Suppressor macrophage (primary cell): ENCODE data around the gene SYT13.
"Not testable (repeated sequence)": the region's sequence is repeated elsewhere in the genome, so short reads cannot be mapped to it uniquely, and the experiment has no call there.

Experiments used
- DNase-seq, 4 experiments: peaks; one replicate each; pipeline ENCODE4 v3.0.0-alpha.2; 2020 to 2022

The SYT13 gene

GRCh38 chr11:45272701-45273100 lies 13.4 kb downstream of the SYT13 start:
- DNase-seq, result no peak

- DNase-seq, result no peak
These were observed 15.0 kb downstream of the SYT13 start for GRCh38 chr11:45270946-45271716.

GRCh38 chr11:45269678-45270077 lies 16.5 kb downstream of the SYT13 start:
- no peak for DNase-seq

GRCh38 chr11:45267652-45268299 lies 18.4 kb downstream of the SYT13 start:
- no peak for DNase-seq

- DNase-seq, result peak in 2 of 4 experiments; percentile 5 to 22
These were observed 19.1 kb downstream of the SYT13 start for GRCh38 chr11:45267052-45267451.

GRCh38 chr11:45266676-45267020 lies 19.5 kb downstream of the SYT13 start:
- DNase-seq, result no peak

- peak in 1 of 4 experiments; percentile 4 for DNase-seq
These were observed 20.0 kb downstream of the SYT13 start for GRCh38 chr11:45265969-45266675.

- no peak for DNase-seq
These were observed 21.2 kb downstream of the SYT13 start for GRCh38 chr11:45264839-45265515.

GRCh38 chr11:45263773-45264172 lies 22.4 kb downstream of the SYT13 start:
- no peak for DNase-seq

GRCh38 chr11:45262900-45263299 lies 23.2 kb downstream of the SYT13 start:
- DNase-seq, result no peak

GRCh38 chr11:45260071-45260470 lies 26.1 kb downstream of the SYT13 start:
- no peak for DNase-seq

GRCh38 chr11:45259592-45259991 lies 26.5 kb downstream of the SYT13 start:
- DNase-seq, result no peak

- no peak for DNase-seq
These were observed 27.1 kb downstream of the SYT13 start for GRCh38 chr11:45258982-45259530.

- no peak for DNase-seq
These were observed 32.1 kb downstream of the SYT13 start for GRCh38 chr11:45254070-45254469.

GRCh38 chr11:45253640-45254039 lies 32.5 kb downstream of the SYT13 start:
- no peak for DNase-seq

- DNase-seq, result no peak
These were observed 33.3 kb downstream of the SYT13 start for GRCh38 chr11:45252877-45253276.

GRCh38 chr11:45252134-45252856 lies 33.8 kb downstream of the SYT13 start:
- DNase-seq, result peak in 3 of 4 experiments; percentile 8 to 52 (median 28)

- DNase-seq, result no peak
These were observed 36.0 kb downstream of the SYT13 start for GRCh38 chr11:45250035-45250718.

GRCh38 chr11:45249372-45249771 lies 36.8 kb downstream of the SYT13 start:
- DNase-seq, result not testable (repeated sequence)

- no peak for DNase-seq
These were observed 37.6 kb downstream of the SYT13 start for GRCh38 chr11:45248501-45249011.

GRCh38 chr11:45247433-45247832 lies 38.7 kb downstream of the SYT13 start:
- DNase-seq, result no peak
